RWPE1 (cell line): ENCODE measurements around the gene GBP4.

Source experiments
- CTCF ChIA-PET: fragments of 350-600 bp; sonication (Branson Sonifier 250); formaldehyde crosslinking; extraction: SDS; loops from one replicate; lab custom pipeline; 2021; lab: Yijun Ruan, JAX
- POLR2A ChIA-PET: fragments of 400-600 bp; formaldehyde crosslinking; extraction: SDS; loops from one replicate; lab custom pipeline; 2020; ENCODE audit warnings: antibody characterized with exemption; ENCODE audit not compliant: low non-redundant PET; lab: Yijun Ruan, JAX
- DNase-seq: peaks from one replicate; pipeline ENCODE4 v3.0.0; 2012; ENCODE audit warnings: low spot score
- H3K27ac ChIP-seq: fragments of 450-650 bp; 2 replicates; pipeline ENCODE4 v1.5.1; 2017
- CTCF ChIP-seq: fragments of 450-650 bp; conservative IDR thresholded peaks from 2 replicates; pipeline ENCODE4 v1.5.1; 2017; ENCODE audit warnings: low read depth, mild to moderate bottlenecking

The GBP4 gene

GRCh38 chr1:89195476-89195875 is 3.3 kb downstream of the GBP4 start:
- POLR2A ChIA-PET: no interaction called here
- CTCF ChIA-PET: no interaction called here
- TF ChIP-seq CTCF: no peak
- no peak overlapping the region for H3K27ac ChIP-seq
- DNase-seq: no peak

GRCh38 chr1:89191314-89191713 is 7.4 kb downstream of the GBP4 start:
- no peak for DNase-seq
- no peak overlapping the region for H3K27ac ChIP-seq
- TF ChIP-seq CTCF: no peak
- POLR2A ChIA-PET: no interaction called here
- CTCF ChIA-PET: no interaction called here

GRCh38 chr1:89190017-89190416 is 8.7 kb downstream of the GBP4 start:
- ChIA-PET POLR2A (no interaction called here), CTCF (no interaction called here)
- DNase-seq: no peak
- no peak for TF ChIP-seq CTCF
- no peak overlapping the region for H3K27ac ChIP-seq

GRCh38 chr1:89179343-89179742 is 19.4 kb downstream of the GBP4 start:
- no peak for DNase-seq
- ChIA-PET POLR2A (no interaction called here), CTCF (no interaction called here)
- no peak for TF ChIP-seq CTCF
- no peak overlapping the region for H3K27ac ChIP-seq

GRCh38 chr1:89176971-89177370 is 21.8 kb downstream of the GBP4 start:
- no peak overlapping the region for H3K27ac ChIP-seq
- no peak for TF ChIP-seq CTCF
- ChIA-PET CTCF (no interaction called here), POLR2A (no interaction called here)
- DNase-seq: no peak

GRCh38 chr1:89175601-89176256 is 23.0 kb downstream of the GBP4 start, which contains the start of gene GBP7:
GBP7 (minus strand) TSS chr1:89176003; CDS start chr1:89171935, 4,068 bp downstream.
- POLR2A ChIA-PET: no interaction called here
- CTCF ChIA-PET: interaction anchor here (0.6 kb wide), 2 partner anchors 41 to 83 kb away, joined by 3 read pairs; no protein-coding TSS in a partner anchor
- TF ChIP-seq CTCF: no peak
- H3K27ac ChIP-seq: no peak within 1 kb of the TSS
- DNase-seq: no peak
